Measurements from ENCODE around the gene PTH.

The PTH gene

GRCh38 chr11:13495929-13496328, at the start of gene PTH:
TSS of gene PTH (minus strand) at chr11:13495997. CDS start at chr11:13492855, 3,142 bp downstream.
- no peak for DNase-seq

DNA sequence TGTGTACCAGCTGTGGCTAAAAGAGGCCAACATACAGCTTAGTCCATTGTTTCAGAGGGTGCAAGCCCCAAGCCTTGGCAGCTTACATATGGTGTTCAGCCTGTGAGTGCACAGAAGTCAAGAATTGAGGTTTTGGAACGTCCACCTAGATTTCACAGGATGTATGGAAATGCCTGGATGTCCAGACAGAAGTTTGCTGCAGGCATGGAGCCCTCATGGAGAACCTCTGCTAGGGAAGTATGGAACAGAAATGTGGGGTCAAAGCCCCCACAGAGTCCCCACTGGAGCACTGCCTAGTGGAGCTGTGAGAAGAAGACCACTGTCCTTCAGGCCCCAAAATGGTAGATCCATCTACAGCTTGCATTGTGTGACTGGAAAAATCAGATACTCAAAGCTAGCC, 42.2 kb upstream of the PTH start:
- no peak for DNase-seq

GRCh38 chr11:13535819-13536218, 40.0 kb upstream of the PTH start:
- no peak for DNase-seq

DNA sequence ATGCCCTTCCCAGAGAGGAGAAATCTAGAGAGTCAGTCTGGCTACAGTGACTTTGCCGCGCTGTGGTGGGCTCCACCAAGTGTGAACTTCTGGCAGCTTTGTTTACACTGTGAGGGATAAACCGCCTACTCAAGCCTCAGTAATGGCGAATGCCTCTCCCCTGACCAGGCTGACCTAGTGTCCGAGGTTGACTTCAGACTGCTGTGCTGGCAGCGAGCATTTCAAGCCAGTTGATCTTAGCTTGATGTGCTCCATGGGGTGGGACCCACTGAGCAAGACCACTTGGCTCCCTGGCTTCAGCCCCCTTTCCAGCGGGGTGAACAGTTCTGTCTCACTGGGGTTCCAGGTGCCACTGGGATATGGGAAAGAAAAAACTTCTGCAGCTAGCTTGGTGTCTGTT, 38.6 kb upstream of the PTH start:
- no peak for DNase-seq

- DNase-seq = no peak
These were observed 29.5 kb upstream of the PTH start for GRCh38 chr11:13525257-13525656.

GRCh38 chr11:13503393-13503792, 7.6 kb upstream of the PTH start:
- DNase-seq = no peak

- no peak for DNase-seq
These were observed 6.7 kb upstream of the PTH start for GRCh38 chr11:13502492-13502891.

- no peak for DNase-seq
These were observed 1.7 kb downstream of the PTH start for GRCh38 chr11:13494051-13494450.

GRCh38 chr11:13487661-13488030, 8.2 kb downstream of the PTH start:
- no peak for DNase-seq

DNA sequence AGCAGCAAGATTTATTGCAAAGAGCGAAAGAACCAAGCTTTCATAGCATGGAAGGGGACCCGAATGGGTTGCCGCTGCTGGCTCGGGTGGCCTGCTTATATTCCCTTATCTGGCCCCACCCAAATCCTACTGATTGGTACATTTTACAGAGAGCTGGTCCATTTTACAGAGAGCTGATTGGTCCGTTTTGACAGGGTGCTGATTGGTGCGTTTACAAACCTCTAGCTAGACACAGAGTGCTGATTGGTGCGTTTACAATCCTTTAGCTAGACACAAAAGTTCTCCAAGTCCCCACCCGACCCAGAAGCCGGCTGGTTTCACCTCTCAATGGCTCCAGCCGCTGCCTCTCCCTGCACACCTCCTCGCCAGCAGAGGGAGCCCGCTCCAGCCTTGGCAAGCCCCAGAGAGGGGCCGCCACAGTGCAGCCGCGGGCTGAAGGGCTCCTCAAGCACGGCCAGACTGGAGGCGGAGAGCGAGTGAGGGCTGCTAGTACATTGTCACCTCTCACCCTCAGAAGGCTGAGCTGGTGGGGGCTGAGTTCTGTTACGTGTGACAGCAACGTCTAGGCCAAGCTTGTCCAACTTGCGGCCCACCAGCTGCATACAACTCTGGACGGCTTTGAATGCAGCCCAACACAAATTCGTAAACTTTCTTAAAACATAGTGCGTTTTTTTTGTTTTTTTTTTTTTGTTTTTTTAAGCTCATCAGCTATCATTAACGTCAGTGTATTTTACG, 8.7 kb downstream of the PTH start:
- peak; percentile 55 for DNase-seq

DNA sequence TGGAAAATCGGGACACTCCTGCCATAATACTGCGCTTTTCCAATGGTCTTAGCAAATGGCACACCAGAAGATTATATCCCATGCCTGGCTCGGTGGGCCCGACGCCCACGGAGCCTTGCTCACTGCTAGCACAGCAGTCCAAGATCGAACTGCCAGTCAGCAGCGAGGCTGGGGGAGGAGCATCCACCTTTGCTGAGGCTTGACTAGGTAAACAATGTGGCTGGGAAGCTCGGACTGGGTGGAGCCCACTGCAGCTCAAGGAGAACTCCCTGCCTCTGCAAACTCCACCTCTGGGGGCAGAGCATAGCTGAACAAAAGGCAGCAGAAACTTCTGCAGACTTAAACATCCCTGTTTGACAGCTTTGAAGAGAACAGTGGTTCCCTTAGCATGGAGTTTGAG, 15.6 kb downstream of the PTH start:
- DNase-seq = no peak

DNA sequence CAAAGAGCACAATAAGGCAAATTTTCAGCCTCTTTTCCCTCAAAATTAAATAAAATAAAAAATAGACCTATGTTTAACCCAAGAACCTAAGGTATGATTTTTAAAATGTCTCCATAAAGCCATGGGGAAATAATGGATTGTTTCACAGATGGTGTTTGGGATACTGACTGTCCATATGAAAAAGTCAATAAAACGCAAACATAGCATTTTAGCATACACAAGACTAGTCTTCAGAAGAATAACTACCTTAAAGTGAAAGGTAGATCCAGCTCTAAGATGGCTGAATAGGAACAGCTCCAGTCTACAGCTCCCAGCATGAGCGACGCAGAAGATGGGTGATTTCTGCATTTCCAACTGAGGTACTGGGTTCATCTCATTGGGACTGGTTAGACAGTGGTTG, 16.1 kb downstream of the PTH start:
- no peak for DNase-seq

- no peak for DNase-seq
These were observed 20.7 kb downstream of the PTH start for GRCh38 chr11:13475091-13475490.

GRCh38 chr11:13473013-13473722, 22.6 kb downstream of the PTH start:
- no peak for DNase-seq

DNA sequence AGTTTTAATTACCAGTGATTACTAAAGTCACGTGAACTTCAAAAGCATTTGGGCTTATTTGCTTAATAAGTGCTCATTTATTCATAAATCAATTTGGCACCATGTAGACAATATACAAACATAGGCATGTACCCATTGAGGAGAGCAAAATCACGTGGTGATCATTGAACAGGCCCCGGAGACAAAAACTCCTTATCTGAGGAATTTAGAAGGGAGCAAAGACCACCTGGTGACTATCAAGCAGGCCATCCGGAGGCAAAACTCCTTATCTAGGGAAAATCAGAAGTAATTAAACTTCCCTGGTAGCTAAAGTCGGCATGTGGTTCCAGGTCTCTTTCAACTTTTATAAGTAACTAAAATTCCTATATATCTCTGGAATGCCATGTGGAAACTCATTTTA, 27.0 kb downstream of the PTH start:
- DNase-seq = no peak

DNA sequence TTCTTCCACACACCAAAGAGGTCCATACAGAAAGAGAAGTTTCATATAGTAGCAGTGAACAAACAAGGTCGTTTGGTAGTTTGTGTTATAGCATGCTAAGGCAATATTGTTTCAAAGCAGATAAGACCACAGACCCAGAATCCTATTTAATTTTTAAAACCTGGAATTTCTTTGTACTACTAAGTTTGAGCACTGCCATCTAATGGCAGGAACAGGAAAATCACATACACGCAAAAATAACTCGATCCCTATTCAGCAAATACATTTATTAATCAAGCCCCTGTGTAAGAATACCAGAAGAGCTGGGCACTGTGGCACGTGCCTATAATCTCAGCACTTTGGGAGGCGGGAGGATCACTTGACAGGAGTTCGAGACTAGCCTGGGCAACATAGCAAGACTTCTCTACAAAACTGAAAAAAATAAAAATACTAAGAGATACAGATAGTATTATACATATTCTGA, 29.9 kb downstream of the PTH start:
- no peak for DNase-seq

DNA sequence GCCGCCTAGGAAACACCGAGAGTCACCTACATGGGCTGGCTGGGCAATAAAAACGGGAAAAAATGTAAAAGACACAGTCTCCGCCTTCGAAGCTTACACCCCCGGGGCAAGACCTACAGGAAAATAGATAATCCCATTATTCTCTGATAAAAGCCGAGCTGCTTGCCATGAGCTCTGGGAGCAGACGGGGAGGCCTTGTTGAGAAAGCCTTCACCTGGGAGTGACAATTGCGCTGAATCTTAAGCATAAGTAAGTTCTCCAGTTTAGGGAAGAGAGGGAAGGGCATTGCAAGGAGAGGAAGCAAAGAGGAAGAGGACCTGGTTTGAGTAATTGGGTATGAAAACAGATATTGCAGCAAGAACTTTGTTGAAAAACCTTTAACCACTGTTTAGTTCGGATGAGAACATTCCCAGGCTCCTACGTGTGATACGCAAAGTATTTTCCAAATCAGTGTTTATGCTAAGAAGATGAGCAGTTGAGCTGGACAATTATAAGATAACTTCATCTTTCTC, 32.0 kb downstream of the PTH start:
- DNase-seq = no peak

DNA sequence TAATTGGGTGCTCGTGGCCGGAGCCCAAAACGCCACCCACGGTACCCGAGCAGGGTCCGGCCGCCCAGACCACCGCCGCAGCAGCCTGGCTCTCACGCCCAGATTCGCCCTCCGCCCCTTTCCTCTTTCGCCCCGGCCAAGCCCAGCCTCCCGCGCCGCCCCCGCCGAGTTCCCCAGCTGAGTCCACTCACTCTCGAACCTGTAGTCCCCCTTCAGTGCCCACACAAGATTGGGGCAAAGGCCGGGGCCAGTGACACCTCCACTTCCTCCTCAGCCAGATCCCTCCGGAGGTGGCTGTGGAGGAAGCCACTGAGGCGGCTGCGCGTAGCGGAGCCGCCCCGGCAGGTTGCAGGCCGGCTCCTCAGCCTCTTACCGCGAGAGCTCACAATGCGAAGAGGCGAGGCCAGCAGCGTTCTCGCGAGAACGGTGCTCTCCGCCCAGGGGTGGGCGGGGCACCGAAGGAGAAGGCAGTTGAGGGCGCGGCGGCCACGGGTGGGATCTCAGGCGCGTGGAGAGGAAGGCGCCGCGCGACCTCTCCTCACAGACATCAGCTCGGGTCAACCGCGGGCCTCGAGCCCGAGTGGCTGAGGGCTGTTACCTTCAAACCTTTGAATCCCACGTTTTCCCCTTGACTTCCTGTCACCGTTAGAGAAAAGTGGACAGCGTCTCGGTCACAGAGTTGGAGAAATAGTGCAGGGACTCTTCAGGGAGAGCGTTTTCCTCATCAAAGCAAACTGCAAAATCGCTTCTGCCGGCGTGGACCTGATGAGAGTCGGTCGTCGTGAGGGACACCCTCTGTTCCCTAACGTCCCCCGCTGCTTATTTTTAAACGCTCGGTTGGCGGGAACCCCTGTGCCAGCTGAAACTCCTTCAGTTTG, 32.7 kb downstream of the PTH start, which contains the start of gene BTBD10:
Gene BTBD10 (minus strand): TSS at position 322 of the 878 bp plus-strand sequence. CDS start 18,098 bp downstream, outside the sequence.
- DNase-seq = peak; percentile 87

DNA sequence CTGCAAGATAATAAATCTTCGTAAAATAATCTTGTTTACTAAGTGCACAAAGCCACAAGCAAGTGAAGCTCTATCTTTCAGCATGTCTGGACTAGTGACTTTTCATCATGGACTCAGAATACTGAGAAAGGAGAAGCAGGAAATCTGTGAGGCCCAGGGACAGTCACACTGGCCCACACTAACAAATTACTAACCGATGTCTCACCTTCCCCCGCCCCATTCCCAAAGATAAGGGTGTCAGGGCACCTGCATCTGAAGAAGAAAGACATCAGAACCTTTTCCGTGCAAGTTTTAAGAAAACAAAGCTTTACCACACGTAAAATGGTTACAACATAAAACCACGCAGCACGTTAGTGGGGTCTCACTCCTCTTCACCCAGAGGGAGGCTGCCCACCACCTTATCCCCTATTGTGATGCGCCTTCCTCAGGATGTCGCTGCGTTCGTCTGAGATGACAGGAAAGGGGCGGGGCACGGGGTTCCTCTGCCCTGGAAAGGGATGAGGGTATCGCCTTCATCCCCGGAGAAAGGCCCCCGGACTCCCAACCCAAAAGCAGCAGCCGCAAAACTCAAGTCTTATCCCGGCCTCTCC, 33.4 kb downstream of the PTH start:
- peak; percentile 57 for DNase-seq

DNA sequence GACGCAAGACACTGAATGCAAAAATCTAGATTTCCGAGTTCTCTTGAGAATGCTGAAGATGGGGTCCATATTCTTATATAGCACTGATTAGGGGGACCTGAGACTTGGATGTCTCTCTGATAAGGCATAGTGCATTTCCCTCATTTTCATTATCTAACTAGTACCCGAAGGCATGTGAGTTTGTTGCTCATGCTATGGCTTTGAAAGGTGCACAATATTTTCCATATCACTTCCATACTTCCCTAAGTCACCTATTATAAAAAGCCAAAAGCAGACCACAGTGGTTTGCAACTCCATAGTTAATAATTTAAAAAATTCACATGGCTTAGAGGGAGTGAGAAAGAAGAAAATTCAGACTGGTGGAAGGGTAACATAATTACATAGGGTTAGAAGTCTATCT, 34.5 kb downstream of the PTH start:
- no peak for DNase-seq

DNA sequence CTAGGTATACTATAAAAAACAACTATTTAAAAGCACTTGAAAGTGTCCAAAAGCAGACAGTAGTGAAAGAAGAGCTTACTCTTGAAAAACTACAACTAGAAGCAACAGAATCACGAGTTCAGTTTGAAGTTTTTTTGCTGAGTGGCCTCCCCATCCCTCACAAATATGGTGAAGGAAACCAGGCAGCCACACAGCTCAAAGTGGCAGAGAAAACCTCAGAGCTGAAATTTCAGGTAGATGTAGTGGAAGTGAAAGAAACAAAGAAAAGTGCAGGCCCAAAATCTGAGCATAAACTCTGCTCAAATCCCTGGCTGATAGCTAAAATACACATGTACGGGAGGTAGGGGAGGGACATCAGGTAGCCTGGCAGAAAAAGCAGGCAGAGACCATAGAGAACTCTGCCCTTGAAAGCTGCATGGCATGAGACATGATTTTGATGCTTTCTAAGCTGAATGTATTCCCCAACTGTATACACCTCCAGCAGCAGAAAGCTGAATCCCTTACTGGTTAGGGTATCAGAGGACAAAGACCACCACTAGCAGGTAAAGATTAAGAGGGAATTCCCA, 44.9 kb downstream of the PTH start:
- DNase-seq = no peak

- no peak for DNase-seq
These were observed 46.3 kb downstream of the PTH start for GRCh38 chr11:13449522-13449921.
